ENCODE measurements around the gene ITSN2.

- TF ChIP-seq EZH2 (IDR thresholded peaks at IDR 0.05; ENCODE audit: borderline replicate concordance, low read length) (no peak), CTCF (conservative IDR thresholded peaks at IDR 0.05 in 1 of 2, IDR thresholded peaks at IDR 0.05 in 1 of 2; ENCODE audit: extremely low read depth in 1 of 2, insufficient read depth in 1 of 2, low read depth in 1 of 2, low read length in 2 of 2) (no peak)
Observed at GRCh38 chr2:24203787-24204150, 156.6 kb downstream of the ITSN2 start.
